ENCODE measurements around the gene OR6C65. TPM values are rescaled to one million over a fixed set of nuclear protein-coding genes. Genes with fewer than 3 reads are reported as not detected.
"Not testable (repeated sequence)": the region's sequence is repeated elsewhere in the genome, so short reads cannot be mapped to it uniquely, and the experiment has no call there.

Gene OR6C65
- not detected for total RNA-seq

DNA sequence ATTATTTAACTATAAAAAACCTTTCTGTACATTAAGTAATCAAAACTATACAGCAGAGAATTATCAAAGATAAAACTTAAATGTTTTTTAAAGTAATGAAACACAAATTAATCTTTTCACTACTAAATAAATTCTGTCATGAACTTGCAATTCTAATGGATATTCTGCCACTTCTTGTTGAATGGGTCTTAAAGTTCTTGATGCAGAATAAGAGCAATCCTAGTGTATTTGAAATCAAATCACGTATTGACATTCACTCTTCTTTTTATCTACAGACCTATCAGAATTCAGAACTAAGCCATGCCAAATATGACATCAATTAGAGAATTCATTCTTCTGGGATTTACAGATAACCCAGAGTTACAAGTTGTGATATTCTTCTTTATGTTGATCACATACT lies at the start of gene OR6C65:
Gene OR6C65, plus strand, starts transcription at position 301 of the 400 bp plus-strand sequence. Its CDS starts 0 bp downstream, at position 301.
- Histone ChIP-seq H3K27me3 (ENCODE audit: control insufficient read depth in 3 of 3, insufficient read depth in 3 of 3, low read length in 3 of 3) (no peaks in the 10 kb centered on the region), H3K9ac (ENCODE audit: low read depth in 1 of 3, low read length in 3 of 3) (no peak within 1 kb of the TSS), H3K36me3 (ENCODE audit: control insufficient read depth in 3 of 3, insufficient read depth in 3 of 3, low read length in 3 of 3) (no peaks in the 10 kb centered on the region), H3K27ac (ENCODE audit: low read depth, low read length) (no peak within 1 kb of the TSS), H3K4me1 (ENCODE audit: control insufficient read depth in 3 of 3, insufficient read depth in 3 of 3, low read length in 3 of 3) (no peaks in the 10 kb centered on the region), H3K9me3 (ENCODE audit: control insufficient read depth in 3 of 3, low read length in 3 of 3) (peaks cover 0 to 2% (median 0%) of the 10 kb centered on the region in 3 donors), H3K4me3 (ENCODE audit: low read length in 3 of 3) (no peak within 1 kb of the TSS)

DNA sequence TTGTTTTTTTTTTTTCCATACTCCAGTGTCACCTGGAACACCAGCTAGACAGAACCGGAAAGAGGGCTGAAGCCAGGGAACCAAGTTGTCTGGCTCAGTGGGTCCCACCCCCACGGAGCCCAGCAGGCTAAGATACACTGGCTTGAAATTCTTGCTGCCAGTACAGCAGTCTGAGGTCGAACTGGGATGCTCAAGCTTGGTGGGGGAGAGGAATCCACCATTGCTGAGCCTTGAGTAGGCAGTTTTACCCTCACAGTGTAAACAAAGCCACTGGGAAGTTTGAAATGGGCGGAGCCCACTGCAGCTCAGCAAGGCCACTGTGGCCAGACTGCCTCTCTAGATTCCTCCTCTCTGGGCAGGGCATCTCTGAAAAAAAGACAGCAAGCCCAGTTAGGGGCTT lies 45.0 kb upstream of the OR6C65 start:
- not testable (repeated sequence) for H3K27ac ChIP-seq (ENCODE audit: low read depth, low read length); H3K9ac ChIP-seq (ENCODE audit: low read depth in 1 of 3, low read length in 3 of 3); H3K9me3 ChIP-seq (ENCODE audit: control insufficient read depth in 3 of 3, low read length in 3 of 3); H3K27me3 ChIP-seq (ENCODE audit: control insufficient read depth in 3 of 3, insufficient read depth in 3 of 3, low read length in 3 of 3); H3K4me3 ChIP-seq (ENCODE audit: low read length in 3 of 3); H3K4me1 ChIP-seq (ENCODE audit: control insufficient read depth in 3 of 3, insufficient read depth in 3 of 3, low read length in 3 of 3); H3K36me3 ChIP-seq (ENCODE audit: control insufficient read depth in 3 of 3, insufficient read depth in 3 of 3, low read length in 3 of 3)

DNA sequence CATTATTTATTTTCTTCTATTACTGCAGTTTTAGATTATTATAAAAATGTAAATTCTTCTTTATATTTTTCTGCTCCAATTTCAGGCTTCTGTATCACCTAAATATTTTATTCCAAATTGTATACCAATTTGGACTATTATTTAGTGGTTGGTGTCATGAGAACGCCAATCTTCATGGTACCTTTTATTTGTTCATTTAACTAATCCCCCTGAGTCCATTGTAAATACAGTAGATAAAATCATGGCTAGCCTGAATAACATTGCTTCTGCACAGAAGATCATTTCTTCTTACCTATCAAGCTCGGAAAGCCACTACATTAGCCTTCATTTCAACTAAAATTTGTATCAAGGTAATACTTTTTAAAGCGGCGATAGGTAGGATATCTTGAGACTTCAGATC lies 37.7 kb upstream of the OR6C65 start, which contains the start of gene OR6C75:
Gene OR6C75, plus strand, starts transcription at position 301 of the 400 bp plus-strand sequence. CDS start 2,136 bp downstream, outside the sequence.
- Histone ChIP-seq H3K4me3 (ENCODE audit: low read length in 3 of 3) (no peak within 1 kb of the TSS), H3K36me3 (ENCODE audit: control insufficient read depth in 3 of 3, insufficient read depth in 3 of 3, low read length in 3 of 3) (no peaks in the 10 kb centered on the region), H3K27me3 (ENCODE audit: control insufficient read depth in 3 of 3, insufficient read depth in 3 of 3, low read length in 3 of 3) (no peaks in the 10 kb centered on the region), H3K27ac (ENCODE audit: low read depth, low read length) (no peak within 1 kb of the TSS), H3K9me3 (ENCODE audit: control insufficient read depth in 3 of 3, low read length in 3 of 3) (no peaks in the 10 kb centered on the region), H3K4me1 (ENCODE audit: control insufficient read depth in 3 of 3, insufficient read depth in 3 of 3, low read length in 3 of 3) (no peaks in the 10 kb centered on the region), H3K9ac (ENCODE audit: low read depth in 1 of 3, low read length in 3 of 3) (no peak within 1 kb of the TSS)

DNA sequence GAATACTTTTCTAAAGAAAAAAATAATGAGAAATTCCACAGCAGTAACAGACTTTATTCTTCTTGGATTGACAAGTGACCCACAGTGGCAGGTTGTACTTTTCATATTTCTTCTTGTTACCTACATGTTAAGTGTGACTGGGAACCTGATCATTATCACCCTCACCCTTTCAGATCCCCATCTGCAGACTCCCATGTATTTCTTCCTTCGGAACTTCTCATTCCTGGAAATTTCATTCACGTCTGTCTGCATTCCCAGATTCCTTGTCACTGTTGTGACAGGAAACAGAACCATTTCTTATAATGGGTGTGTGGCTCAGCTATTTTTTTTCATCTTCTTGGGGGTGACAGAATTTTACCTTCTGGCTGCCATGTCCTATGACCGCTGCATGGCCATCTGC lies 35.2 kb upstream of the OR6C65 start:
- H3K4me3 ChIP-seq (ENCODE audit: low read length in 3 of 3): no peak overlapping the region
- no peaks in the 10 kb centered on the region for H3K36me3 ChIP-seq (ENCODE audit: control insufficient read depth in 3 of 3, insufficient read depth in 3 of 3, low read length in 3 of 3)
- no peak overlapping the region for H3K9ac ChIP-seq (ENCODE audit: low read depth in 1 of 3, low read length in 3 of 3)
- no peaks in the 10 kb centered on the region for H3K4me1 ChIP-seq (ENCODE audit: control insufficient read depth in 3 of 3, insufficient read depth in 3 of 3, low read length in 3 of 3)
- H3K27me3 ChIP-seq (ENCODE audit: control insufficient read depth in 3 of 3, insufficient read depth in 3 of 3, low read length in 3 of 3): no peaks in the 10 kb centered on the region
- no peak overlapping the region for H3K27ac ChIP-seq (ENCODE audit: low read depth, low read length)
- no peaks in the 10 kb centered on the region for H3K9me3 ChIP-seq (ENCODE audit: control insufficient read depth in 3 of 3, low read length in 3 of 3)

DNA sequence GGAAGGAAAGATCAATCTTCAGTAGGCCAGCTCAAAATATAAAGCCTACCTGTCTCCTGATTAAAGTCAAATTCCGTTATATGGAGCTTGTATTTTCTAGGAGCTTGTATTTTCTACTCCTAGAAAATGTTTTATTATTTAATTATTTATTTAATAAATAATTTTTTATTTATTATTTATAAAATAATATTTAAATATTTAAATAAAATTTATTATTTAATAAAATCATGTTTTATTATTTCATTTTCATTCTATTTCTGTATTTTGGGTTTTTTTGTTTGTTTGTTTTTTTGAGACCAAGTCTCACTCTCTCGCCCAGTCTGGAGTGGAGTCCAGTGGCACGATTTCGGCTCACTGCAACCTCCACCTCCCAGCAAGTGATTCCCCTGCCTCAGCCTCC lies 27.8 kb upstream of the OR6C65 start:
- no peak overlapping the region for H3K9ac ChIP-seq (ENCODE audit: low read depth in 1 of 3, low read length in 3 of 3)
- H3K9me3 ChIP-seq (ENCODE audit: control insufficient read depth in 3 of 3, low read length in 3 of 3): no peaks in the 10 kb centered on the region
- H3K4me3 ChIP-seq (ENCODE audit: low read length in 3 of 3): no peak overlapping the region
- H3K4me1 ChIP-seq (ENCODE audit: control insufficient read depth in 3 of 3, insufficient read depth in 3 of 3, low read length in 3 of 3): no peaks in the 10 kb centered on the region
- no peaks in the 10 kb centered on the region for H3K36me3 ChIP-seq (ENCODE audit: control insufficient read depth in 3 of 3, insufficient read depth in 3 of 3, low read length in 3 of 3)
- no peaks in the 10 kb centered on the region for H3K27me3 ChIP-seq (ENCODE audit: control insufficient read depth in 3 of 3, insufficient read depth in 3 of 3, low read length in 3 of 3)
- no peak overlapping the region for H3K27ac ChIP-seq (ENCODE audit: low read depth, low read length)

DNA sequence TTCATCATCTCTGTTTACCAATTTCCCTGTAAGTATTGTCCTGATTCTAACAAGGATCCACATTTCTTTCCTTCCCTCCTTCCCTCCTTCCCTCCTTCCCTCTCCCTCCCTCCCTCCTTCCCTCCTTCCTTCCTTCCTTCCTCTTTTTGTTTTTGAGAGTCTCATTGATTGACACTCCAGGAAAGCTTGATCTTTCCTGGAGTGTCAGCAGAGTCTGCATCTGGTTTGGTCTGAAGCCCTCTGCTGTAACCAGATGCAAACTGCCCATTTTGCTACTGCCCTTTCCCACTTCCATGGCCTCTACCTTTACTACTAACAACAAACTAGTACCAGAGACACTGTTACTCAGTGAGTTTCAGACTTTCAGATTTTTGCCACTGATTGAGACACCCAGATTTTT lies 14.4 kb upstream of the OR6C65 start:
- H3K9ac ChIP-seq (ENCODE audit: low read depth in 1 of 3, low read length in 3 of 3): no peak overlapping the region
- no peaks in the 10 kb centered on the region for H3K36me3 ChIP-seq (ENCODE audit: control insufficient read depth in 3 of 3, insufficient read depth in 3 of 3, low read length in 3 of 3)
- H3K4me1 ChIP-seq (ENCODE audit: control insufficient read depth in 3 of 3, insufficient read depth in 3 of 3, low read length in 3 of 3): no peaks in the 10 kb centered on the region

DNA sequence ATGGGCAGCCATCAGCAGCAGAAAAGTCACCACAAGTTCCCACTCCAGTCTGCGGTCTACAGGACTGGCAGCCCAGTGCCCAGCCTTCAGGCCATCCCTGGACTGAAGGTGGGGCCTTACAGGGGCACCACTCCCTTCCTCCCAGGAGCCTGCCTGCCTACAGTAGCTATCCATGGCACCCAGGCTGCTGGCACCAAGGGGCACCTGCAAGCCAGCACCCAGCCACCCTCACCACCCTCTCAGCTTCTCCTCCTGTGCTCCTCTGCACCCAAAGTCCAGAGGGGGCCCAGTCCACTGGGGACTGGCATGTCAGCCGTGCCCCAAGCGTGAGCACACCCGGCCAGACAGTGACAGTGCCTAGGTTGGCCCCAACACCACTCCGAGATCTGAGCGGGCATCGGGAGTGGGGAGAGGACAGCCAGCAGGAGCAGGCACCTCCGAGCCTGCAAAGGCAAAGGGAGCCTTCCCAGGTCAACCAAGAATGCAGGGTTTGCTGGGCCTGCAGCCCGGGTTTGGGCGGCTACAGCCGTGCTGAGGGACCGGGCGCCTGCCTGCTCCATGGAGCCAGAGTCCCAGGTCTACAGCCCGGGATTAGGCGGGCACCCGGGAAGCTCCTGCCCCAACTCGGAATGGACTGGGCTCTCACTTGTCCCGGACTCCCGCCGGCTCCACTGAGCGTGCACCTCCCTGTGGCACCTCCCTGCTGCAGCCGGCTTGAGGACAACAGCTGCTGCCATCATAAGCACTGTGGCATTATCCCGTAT lies 8.1 kb upstream of the OR6C65 start:
- H3K36me3 ChIP-seq (ENCODE audit: control insufficient read depth in 3 of 3, insufficient read depth in 3 of 3, low read length in 3 of 3): no peaks in the 10 kb centered on the region
- no peak overlapping the region for H3K4me3 ChIP-seq (ENCODE audit: low read length in 3 of 3)
- no peak overlapping the region for H3K27ac ChIP-seq (ENCODE audit: low read depth, low read length)
- no peaks in the 10 kb centered on the region for H3K27me3 ChIP-seq (ENCODE audit: control insufficient read depth in 3 of 3, insufficient read depth in 3 of 3, low read length in 3 of 3)
- no peaks in the 10 kb centered on the region for H3K4me1 ChIP-seq (ENCODE audit: control insufficient read depth in 3 of 3, insufficient read depth in 3 of 3, low read length in 3 of 3)
- no peaks in the 10 kb centered on the region for H3K9me3 ChIP-seq (ENCODE audit: control insufficient read depth in 3 of 3, low read length in 3 of 3)
- no peak overlapping the region for H3K9ac ChIP-seq (ENCODE audit: low read depth in 1 of 3, low read length in 3 of 3)

More for the DNA sequence above, 14.4 kb upstream of the OR6C65 start:
- no peaks in the 10 kb centered on the region for H3K27me3 ChIP-seq (ENCODE audit: control insufficient read depth in 3 of 3, insufficient read depth in 3 of 3, low read length in 3 of 3)
- H3K27ac ChIP-seq (ENCODE audit: low read depth, low read length): no peak overlapping the region
- no peaks in the 10 kb centered on the region for H3K9me3 ChIP-seq (ENCODE audit: control insufficient read depth in 3 of 3, low read length in 3 of 3)
- no peak overlapping the region for H3K4me3 ChIP-seq (ENCODE audit: low read length in 3 of 3)

DNA sequence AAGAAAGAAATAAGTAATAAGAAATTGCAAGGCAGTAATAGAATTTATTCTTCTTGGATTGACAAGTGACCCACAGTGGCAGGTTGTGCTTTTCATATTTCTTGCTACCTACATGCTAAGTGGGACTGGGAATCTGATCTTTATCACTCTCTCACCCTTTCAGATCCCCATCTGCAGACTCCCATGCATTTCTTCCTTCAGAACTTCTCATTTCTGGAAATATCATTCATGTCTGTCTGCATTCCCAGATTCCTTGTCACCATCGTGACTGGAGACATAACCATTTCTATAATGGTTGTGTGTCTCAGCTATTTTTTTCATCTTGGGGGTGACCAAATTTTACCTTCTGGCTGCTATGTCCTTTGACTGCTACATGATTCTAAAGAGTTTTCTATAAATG lies 4.0 kb upstream of the OR6C65 start:
- H3K4me3 ChIP-seq (ENCODE audit: low read length in 3 of 3): no peak overlapping the region
- no peak overlapping the region for H3K9ac ChIP-seq (ENCODE audit: low read depth in 1 of 3, low read length in 3 of 3)
- H3K9me3 ChIP-seq (ENCODE audit: control insufficient read depth in 3 of 3, low read length in 3 of 3): peaks cover 0 to 2% (median 0%) of the 10 kb centered on the region in 3 donors
- H3K4me1 ChIP-seq (ENCODE audit: control insufficient read depth in 3 of 3, insufficient read depth in 3 of 3, low read length in 3 of 3): no peaks in the 10 kb centered on the region
- H3K27ac ChIP-seq (ENCODE audit: low read depth, low read length): no peak overlapping the region
- H3K36me3 ChIP-seq (ENCODE audit: control insufficient read depth in 3 of 3, insufficient read depth in 3 of 3, low read length in 3 of 3): no peaks in the 10 kb centered on the region
- no peaks in the 10 kb centered on the region for H3K27me3 ChIP-seq (ENCODE audit: control insufficient read depth in 3 of 3, insufficient read depth in 3 of 3, low read length in 3 of 3)

DNA sequence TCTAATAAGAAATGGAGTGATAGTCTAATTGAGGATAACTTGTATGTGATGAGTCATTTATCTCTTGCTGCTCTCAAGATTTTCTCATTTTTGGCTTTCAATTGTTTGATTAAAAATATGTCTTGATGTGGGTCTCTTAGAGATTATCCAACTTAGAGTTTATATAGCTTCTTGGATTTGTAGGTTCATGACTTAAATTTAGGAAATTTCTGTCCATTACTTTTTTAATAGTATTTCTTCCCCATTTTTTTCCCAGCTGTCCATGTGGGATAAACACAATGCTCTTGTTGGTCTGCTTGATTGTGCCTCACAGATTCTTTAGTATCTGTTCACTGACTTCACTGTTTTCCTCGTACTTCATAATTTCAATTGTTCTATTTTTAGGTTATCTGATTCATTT lies 7.5 kb downstream of the OR6C65 start:
- Histone ChIP-seq H3K4me1 (ENCODE audit: control insufficient read depth in 3 of 3, insufficient read depth in 3 of 3, low read length in 3 of 3) (no peaks in the 10 kb centered on the region), H3K27ac (ENCODE audit: low read depth, low read length) (no peak overlapping the region), H3K4me3 (ENCODE audit: low read length in 3 of 3) (no peak overlapping the region), H3K36me3 (ENCODE audit: control insufficient read depth in 3 of 3, insufficient read depth in 3 of 3, low read length in 3 of 3) (no peaks in the 10 kb centered on the region), H3K9me3 (ENCODE audit: control insufficient read depth in 3 of 3, low read length in 3 of 3) (peaks cover 0 to 3% (median 2%) of the 10 kb centered on the region in 3 donors), H3K9ac (ENCODE audit: low read depth in 1 of 3, low read length in 3 of 3) (no peak overlapping the region), H3K27me3 (ENCODE audit: control insufficient read depth in 3 of 3, insufficient read depth in 3 of 3, low read length in 3 of 3) (no peaks in the 10 kb centered on the region)

DNA sequence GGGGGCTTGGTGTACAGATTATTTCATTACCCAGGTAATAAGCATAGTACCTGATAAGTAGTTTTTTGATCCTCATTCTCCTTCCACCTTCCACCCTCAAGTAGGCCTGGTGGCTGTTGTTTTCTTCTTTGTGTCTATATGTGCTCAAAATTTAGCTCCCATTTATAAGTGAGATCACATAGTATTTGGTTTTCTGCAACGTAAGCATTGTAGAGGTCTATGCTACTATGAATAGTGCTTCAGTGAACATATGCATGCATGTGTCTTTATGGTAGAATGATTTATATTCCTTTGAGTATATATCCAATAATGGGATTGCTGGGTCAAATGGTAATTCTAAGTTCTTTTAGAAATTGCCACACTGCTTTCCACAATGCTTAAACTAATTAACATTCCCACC lies 8.8 kb downstream of the OR6C65 start:
- not testable (repeated sequence) for H3K9ac ChIP-seq (ENCODE audit: low read depth in 1 of 3, low read length in 3 of 3); H3K36me3 ChIP-seq (ENCODE audit: control insufficient read depth in 3 of 3, insufficient read depth in 3 of 3, low read length in 3 of 3); H3K9me3 ChIP-seq (ENCODE audit: control insufficient read depth in 3 of 3, low read length in 3 of 3); H3K27me3 ChIP-seq (ENCODE audit: control insufficient read depth in 3 of 3, insufficient read depth in 3 of 3, low read length in 3 of 3); H3K4me1 ChIP-seq (ENCODE audit: control insufficient read depth in 3 of 3, insufficient read depth in 3 of 3, low read length in 3 of 3); H3K27ac ChIP-seq (ENCODE audit: low read depth, low read length); H3K4me3 ChIP-seq (ENCODE audit: low read length in 3 of 3)
